GF-D8 (cell line): ENCODE results near the gene TBX15.

Source experiments
- DNase-seq: peaks from one replicate; lab custom pipeline; 2025; lab: John Stamatoyannopoulos, UW

The TBX15 gene

GRCh38 chr1:118984722-118985639 lies 3.2 kb downstream of the TBX15 start:
- no peak for DNase-seq

- DNase-seq: no peak
Measured at GRCh38 chr1:118984086-118984721, 3.9 kb downstream of the TBX15 start.

DNA sequence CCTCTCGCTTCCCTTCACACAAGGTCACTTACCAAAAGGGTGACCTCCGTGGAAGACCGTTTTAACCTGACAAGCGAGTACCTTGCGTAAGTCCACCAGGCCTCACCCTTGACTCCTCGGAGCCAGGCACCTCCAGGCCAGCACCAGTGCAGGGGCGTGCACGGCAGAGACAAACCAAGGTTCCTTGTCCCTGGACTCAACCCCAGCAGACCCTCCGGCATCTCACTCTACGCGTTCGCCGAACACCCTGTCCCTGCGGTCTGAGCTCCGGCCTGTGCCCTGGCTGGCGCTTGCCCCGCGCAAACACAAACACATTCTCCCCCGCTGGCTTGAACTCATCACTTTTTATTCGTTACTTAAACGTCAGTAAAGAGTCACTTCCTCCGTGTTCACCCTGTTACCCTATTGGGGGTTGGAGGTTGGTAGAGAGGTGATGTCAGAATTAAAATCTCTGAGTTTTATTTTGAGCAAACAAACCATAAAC lies 4.5 kb downstream of the TBX15 start:
- DNase-seq: no peak

GRCh38 chr1:118982821-118983557 lies 5.2 kb downstream of the TBX15 start:
- DNase-seq: no peak

DNA sequence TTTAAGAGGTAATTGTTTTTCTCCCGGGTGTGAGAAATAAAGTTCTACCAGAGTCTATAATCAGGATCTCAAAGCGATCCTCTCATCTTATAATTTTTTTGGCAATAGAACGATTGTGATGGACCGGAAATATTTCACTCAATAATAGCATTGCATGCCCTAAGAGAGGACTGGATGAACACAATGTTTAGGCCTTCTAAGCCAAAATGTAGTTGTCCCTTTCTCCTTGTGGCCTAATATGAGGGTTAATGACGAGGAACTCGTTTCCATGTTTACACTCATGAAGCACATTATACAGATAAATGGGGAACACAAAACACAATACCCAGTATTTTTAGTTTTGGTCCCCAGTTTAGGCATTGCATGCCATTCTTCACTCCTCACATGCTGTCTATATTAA lies 5.9 kb downstream of the TBX15 start:
- no peak for DNase-seq

DNA sequence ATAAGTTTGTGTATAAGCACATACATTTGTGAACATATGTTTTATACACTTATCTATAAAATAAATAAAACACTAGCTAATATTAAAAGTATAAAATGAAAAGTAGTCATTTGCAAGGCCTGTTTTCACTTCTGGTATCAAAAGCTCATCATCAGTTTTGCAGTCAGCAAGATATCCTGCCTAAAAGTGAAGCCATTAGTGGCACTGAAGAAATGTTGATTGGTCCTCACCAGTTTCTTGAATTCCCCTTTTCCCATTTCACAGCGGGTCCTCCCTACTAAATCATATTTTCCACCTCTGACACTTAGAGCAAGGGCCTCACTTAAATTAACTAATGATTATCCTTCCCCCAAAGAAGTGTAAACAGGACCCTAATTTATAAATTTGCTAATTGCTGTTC lies 6.7 kb downstream of the TBX15 start:
- no peak for DNase-seq

DNA sequence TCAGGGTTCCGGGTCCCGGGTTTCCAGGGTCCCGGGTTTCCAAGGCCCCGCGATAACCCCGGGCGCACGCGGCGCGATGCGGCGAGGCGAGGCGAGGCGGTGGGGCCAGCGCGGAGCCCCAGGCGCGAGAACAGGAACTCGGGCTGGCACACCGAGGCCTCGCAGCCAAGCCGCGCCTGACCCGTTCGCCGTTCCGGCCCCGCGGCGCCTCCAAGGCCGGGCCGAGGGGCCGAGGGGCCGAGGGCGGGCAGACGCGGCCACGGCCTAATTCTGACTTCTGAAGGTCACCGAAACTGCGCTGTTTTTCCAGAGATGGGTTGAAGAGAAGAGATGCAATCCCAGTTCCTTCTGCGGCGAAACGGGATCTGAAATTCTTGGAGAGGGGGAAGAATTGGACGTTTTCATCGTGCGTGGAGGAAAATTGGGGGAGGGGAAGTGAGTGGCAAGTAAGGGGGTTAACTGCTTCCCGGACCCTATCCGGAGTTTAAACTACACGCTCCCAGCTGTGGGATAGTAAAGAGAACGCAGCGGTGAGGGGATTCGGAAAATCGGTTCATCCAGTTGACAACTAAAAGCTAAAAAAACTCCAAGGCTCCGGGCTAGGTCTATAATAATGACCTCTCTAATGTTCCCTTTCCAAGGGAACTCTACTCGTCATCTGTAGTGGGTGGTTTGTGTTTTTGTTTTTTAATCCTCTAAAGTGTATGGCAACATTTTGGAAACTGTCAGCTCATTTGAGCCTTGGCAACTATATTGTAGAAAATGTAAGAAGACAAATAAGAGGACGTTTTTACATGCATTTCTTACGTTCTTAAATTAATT lies 8.2 kb downstream of the TBX15 start:
- no peak for DNase-seq

DNA sequence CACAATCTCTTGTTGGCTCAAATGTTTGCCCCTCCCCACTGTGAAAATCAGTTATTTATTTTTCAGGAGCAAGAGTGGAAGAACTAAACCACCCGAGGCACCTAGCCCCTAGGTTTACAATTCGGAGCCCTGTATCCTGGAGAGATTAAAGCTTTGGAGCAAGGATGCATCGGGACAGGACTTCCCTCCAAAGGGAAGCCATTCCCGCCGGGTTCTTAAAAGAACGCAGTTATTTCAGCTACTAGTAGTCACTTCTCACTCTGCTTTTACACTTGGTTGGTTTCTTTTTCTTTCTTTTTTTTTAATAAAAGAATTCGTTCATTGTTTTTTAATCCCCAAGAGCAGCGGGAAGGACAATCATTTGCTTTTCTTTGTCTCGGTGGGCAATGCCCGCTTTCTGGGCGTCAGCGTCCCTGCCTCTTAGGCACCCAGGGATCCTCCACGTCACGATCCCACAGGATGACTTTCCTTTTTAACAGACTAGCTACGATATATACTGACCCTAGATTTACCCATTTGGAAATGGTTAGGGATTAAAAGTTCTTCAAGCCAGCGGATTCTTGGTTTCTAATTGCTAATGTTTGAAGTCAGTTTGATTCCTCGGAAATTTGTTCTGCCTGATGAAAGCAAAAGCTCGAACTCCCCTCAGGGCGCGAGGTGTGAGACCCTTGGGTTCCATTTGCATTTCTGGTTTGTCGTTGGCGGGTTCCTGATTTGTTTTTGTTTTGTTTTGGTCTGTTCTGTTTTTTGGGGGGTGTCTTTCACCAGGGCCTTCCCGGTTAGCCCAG lies 9.0 kb downstream of the TBX15 start:
- DNase-seq: no peak

GRCh38 chr1:118977600-118977999 lies 10.5 kb downstream of the TBX15 start:
- no peak for DNase-seq

GRCh38 chr1:118974661-118975060 lies 13.5 kb downstream of the TBX15 start:
- no peak for DNase-seq

GRCh38 chr1:118973531-118974137 lies 14.5 kb downstream of the TBX15 start:
- no peak for DNase-seq

- DNase-seq: no peak
Measured at GRCh38 chr1:118973032-118973431, 15.1 kb downstream of the TBX15 start.

- no peak for DNase-seq
Measured at GRCh38 chr1:118970451-118970850, 17.7 kb downstream of the TBX15 start.

DNA sequence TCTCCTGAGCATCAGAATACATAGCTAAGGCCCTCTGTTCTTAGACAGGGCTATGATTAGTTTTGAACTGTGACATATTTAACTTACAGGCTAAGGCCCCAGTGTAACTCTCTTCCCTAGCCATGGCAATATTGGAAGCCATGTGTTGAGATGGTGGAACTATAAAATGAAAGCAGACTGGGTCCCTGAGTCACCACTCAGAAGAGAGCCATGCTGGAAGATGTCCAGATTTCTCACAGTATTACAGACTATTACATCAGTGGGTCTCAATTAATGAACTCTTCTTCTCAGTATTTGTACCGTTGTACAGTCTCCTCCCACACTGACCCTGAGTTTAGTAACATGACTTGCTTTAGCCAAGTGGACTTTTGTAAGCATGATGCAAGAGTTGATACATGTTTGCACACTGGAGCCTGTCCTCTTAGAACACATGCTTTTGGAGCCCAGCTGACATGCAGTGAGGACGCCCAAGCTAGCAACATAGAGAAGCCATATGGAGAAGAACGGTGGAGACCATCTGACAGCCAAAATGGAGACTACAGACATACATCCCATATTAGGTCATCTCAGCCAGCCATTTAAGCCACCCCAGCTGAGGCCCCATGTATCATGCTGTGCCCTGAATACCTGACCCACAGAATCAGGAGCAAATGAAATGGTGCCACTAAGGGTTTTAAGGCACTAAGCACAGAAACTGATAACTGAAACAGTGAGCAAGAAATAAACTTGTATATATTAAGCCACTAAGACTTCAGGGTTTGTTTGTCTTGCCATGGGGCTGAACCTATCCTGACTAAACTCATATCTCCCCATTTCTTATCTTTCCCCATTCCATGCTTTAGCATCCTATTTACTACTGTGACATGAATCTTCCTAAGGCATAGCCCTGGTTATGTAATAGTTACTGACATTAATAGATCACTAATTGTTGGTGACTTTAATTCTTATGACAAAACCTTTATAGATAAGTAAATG lies 24.4 kb downstream of the TBX15 start:
- no peak for DNase-seq

DNA sequence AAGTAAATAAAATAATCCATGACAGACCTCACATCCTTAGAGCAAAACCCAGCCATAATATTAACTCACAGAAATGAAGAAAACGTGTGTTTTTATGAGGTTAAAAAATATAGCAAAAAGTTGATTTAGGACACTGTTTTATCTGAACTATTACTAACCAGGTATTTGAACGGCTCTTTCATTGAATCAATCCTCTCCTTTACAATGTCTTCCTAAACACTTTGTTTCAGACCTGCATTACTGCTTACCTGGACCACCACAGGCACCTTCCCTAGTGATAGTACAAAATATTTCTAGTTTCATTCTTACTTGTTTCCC lies 25.0 kb downstream of the TBX15 start:
- DNase-seq: no peak

GRCh38 chr1:118961156-118961555 lies 27.0 kb downstream of the TBX15 start:
- DNase-seq: no peak

- no peak for DNase-seq
Measured at GRCh38 chr1:118960567-118961136, 27.5 kb downstream of the TBX15 start.

DNA sequence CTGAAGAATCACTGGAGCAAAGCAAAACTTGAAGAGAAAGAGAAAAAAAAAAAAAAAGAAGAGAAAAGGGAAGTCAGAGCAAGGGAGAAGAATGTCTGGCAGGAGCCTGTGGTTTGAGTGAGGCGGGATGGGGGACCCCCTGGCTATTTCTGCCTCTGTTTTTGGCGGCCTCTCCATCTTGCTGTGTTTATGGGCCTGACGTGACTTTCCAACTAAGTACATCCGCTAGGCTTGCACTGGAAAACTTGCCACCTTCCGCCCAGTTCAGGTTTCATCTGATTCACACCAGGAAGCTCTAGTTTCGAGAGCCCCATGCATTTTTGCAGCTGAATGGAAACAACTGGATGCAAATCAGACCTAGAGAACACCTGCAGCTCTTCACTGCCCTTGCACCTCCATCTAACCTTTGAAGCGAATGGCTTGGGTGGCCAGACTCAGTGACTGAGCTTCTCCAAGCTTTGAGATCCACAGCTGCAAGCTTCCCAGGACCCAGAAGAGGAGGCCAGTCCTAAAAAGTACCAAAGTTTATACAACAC lies 28.0 kb downstream of the TBX15 start:
- DNase-seq: no peak
